ENCODE data around the gene PPP3CB.

DNA sequence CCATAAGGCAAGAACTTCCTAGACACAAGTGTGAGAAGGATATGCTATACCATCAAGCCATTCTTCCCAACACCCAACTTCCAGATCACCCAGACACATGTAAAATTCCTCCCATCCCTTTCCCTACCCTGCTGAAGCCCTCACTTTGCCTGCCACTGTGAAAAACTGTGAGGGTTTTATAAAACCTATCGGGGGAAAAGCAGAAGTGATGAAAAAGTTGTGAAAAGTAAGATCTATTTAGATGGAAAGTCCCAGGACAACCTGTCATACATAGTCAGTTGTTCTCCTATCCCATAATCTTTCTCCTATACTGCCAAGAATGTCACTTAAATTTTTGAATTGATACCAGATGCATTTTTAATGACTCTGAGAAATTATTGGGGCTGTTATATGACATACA is 39.0 kb upstream of the PPP3CB start:
- TF ChIP-seq, protein P1, sequence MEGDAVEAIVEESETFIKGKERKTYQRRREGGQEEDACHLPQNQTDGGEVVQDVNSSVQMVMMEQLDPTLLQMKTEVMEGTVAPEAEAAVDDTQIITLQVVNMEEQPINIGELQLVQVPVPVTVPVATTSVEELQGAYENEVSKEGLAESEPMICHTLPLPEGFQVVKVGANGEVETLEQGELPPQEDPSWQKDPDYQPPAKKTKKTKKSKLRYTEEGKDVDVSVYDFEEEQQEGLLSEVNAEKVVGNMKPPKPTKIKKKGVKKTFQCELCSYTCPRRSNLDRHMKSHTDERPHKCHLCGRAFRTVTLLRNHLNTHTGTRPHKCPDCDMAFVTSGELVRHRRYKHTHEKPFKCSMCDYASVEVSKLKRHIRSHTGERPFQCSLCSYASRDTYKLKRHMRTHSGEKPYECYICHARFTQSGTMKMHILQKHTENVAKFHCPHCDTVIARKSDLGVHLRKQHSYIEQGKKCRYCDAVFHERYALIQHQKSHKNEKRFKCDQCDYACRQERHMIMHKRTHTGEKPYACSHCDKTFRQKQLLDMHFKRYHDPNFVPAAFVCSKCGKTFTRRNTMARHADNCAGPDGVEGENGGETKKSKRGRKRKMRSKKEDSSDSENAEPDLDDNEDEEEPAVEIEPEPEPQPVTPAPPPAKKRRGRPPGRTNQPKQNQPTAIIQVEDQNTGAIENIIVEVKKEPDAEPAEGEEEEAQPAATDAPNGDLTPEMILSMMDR (conservative IDR thresholded peaks at IDR 0.05; ENCODE audit: low read depth in 2 of 2) = no peak
- TF ChIP-seq EZH2 (IDR thresholded peaks at IDR 0.05; ENCODE audit: low read depth, unreplicated experiment) (no peak), NANOG (IDR thresholded peaks at IDR 0.05; ENCODE audit: borderline replicate concordance) (no peak), EZH2phosphoT487 (IDR thresholded peaks at IDR 0.05; ENCODE audit: unreplicated experiment) (no peak), CREB1 (CRISPR knock-in tag; IDR thresholded peaks at IDR 0.05; ENCODE audit: low read depth) (no peak), POLR2AphosphoS5 (IDR thresholded peaks at IDR 0.05; ENCODE audit: low read depth) (no peak)
- TF ChIP-seq, protein P2, sequence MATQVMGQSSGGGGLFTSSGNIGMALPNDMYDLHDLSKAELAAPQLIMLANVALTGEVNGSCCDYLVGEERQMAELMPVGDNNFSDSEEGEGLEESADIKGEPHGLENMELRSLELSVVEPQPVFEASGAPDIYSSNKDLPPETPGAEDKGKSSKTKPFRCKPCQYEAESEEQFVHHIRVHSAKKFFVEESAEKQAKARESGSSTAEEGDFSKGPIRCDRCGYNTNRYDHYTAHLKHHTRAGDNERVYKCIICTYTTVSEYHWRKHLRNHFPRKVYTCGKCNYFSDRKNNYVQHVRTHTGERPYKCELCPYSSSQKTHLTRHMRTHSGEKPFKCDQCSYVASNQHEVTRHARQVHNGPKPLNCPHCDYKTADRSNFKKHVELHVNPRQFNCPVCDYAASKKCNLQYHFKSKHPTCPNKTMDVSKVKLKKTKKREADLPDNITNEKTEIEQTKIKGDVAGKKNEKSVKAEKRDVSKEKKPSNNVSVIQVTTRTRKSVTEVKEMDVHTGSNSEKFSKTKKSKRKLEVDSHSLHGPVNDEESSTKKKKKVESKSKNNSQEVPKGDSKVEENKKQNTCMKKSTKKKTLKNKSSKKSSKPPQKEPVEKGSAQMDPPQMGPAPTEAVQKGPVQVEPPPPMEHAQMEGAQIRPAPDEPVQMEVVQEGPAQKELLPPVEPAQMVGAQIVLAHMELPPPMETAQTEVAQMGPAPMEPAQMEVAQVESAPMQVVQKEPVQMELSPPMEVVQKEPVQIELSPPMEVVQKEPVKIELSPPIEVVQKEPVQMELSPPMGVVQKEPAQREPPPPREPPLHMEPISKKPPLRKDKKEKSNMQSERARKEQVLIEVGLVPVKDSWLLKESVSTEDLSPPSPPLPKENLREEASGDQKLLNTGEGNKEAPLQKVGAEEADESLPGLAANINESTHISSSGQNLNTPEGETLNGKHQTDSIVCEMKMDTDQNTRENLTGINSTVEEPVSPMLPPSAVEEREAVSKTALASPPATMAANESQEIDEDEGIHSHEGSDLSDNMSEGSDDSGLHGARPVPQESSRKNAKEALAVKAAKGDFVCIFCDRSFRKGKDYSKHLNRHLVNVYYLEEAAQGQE (IDR thresholded peaks at IDR 0.05; ENCODE audit: unreplicated experiment) = no peak

Measured in GM23338 (cell line).